ENCODE measurements around the gene PDE11A.
A peak's percentile ranks its signal among the peaks of the same experiment; 100 is the strongest.
"Not testable (repeated sequence)": the region's sequence is repeated elsewhere in the genome, so short reads cannot be mapped to it uniquely, and the experiment has no call there.

Gene PDE11A

DNA sequence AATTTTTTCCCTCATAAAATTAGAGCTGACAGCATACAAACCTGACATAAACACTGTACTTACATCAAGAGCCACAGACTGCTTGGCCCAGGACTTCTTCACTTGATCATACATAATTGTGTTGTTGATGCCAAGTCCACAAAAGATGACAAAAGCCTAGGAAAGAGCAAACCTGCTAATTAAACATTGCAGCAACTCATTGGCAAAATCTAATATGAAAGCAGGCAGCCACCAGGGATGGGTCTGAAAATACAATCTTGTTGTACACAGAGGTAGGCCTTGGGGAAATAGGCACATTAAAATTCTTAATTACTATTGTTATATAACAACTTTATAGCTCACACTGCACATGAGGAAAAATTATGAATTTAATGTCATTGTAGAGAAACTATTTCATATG is 255.8 kb downstream of the PDE11A start:
- no peak for DNase-seq (ENCODE audit: low spot score)

GRCh38 chr2:177812713-177813396 is 259.7 kb downstream of the PDE11A start:
- no peak for DNase-seq (ENCODE audit: low spot score)

GRCh38 chr2:177810906-177811305 is 261.7 kb downstream of the PDE11A start:
- DNase-seq (ENCODE audit: low spot score): no peak

DNA sequence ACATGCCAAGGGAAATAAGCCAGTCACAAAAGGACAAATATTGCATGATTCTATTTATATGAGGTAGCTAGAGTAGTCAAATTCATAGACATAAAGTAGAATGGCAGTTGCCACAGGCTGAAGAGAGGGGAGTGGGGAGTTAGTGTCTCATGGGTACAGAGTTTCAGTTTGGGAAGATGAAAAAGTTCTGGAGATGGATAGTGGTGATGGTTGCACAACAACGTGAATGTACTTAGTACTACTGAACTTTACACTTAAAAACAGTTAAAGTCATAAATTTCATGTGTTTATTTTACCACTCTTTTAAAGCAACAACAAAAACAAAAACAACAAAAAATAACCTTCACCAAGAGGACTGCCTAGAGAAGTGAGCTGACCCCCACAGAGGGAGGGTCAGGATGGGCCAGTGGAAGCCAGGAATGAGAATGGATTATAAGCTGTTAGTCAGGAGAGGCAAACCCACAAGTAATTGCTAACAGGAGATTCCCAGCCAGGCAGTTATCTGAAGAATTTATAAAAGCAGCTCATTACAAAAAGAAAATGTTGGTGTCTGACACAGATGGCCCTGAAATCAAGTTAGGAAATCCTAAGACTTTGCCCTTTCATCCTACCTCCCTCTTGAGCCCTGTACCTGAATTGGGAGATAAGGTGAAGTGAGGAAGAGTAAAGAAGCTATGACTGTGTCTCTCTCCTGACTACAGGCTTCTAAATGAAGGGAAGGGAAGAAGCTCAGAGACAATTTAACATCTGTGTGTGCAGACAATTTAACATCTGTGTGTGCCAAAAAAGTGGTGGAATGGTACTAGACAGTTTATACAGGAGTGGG is 263.4 kb downstream of the PDE11A start:
- no peak for DNase-seq (ENCODE audit: low spot score)

- no peak for DNase-seq (ENCODE audit: low spot score)
Measured at GRCh38 chr2:177806025-177806424, 266.6 kb downstream of the PDE11A start.

- peak; percentile 25 for DNase-seq (ENCODE audit: low spot score)
Measured at GRCh38 chr2:177799531-177799930, 273.0 kb downstream of the PDE11A start.

DNA sequence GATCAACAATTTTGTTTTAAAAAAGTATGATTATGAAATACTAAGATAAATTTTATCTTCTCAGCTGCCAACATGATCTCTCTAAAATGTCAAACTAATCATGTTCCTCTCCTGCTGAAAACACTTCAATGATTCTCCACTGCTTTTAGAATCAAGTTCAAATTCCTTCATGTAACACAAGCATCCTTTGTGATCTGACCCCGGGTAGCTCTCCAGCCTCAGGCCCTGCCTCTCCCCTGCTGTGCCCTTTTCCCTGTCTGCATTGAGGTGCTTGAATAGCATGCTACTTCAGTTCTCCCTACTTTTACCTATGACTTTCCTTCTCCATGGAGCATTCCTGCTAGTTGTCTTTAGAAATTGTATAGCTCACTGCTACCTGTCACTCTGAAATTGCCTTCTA is 274.8 kb downstream of the PDE11A start:
- peak; percentile 62 for DNase-seq (ENCODE audit: low spot score)

GRCh38 chr2:177796654-177797415 is 275.7 kb downstream of the PDE11A start:
- no peak for DNase-seq (ENCODE audit: low spot score)

DNA sequence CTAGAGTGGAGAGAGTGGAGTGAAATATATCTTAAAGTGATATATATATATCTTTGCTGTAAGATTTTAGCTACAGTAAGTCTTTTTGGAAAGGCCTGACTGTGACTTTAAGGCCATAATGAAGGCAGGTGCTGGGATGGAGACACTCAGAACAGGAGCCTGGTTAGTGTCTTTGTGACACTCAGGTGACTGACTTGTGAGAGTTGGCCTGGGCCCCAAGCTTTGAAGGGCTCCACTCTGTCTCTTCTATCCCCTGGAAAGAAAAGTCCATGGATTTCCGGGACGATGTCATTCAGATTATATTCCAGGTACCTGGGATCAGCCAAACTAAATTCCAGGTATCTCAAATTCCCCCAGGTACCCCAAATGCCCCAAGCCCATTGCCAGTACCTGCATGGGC is 276.6 kb downstream of the PDE11A start:
- DNase-seq (ENCODE audit: low spot score): no peak

GRCh38 chr2:177785143-177785542 is 287.4 kb downstream of the PDE11A start:
- DNase-seq (ENCODE audit: low spot score): not testable (repeated sequence)

GRCh38 chr2:177784745-177785067 is 287.9 kb downstream of the PDE11A start:
- DNase-seq (ENCODE audit: low spot score): no peak

GRCh38 chr2:177783835-177784744 is 288.5 kb downstream of the PDE11A start:
- DNase-seq (ENCODE audit: low spot score): no peak

DNA sequence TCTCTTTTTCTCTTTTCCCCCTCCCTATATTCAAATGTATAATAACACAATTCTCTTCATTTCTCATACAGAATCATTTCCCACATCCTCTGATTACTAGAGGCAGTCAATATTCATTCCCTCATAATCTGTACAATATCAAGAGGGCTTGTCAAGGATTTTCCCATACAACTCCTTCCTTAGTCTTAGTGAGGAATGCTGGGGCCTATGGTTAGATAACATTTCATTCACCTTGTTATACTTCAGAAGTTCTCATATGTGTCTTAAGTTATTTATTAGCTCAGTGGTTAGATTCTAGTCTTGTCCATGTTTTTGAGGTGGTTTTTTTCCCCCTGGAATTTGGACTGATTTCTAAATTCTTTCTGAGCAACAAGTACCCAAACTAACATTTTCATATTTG is 289.5 kb downstream of the PDE11A start:
- no peak for DNase-seq (ENCODE audit: low spot score)

DNA sequence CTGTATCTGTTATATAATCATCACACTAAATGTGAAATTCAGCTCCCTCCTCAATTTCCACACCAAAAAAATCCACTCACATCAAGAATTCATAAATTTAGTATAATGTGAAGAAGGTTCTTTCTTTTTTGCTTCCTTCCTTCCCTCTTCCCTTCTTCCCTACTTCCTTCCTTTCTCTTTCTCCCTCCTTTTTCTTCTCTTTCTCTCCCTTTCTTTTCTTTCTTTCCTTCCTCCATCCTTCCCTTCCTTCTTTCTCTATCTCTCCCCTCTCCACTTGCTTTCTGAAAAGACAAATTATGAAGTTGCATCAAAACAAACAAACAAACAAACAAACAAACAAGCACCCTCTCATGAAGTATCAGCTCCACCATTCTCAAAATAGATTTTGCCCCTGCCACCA is 290.0 kb downstream of the PDE11A start:
- no peak for DNase-seq (ENCODE audit: low spot score)

- no peak for DNase-seq (ENCODE audit: low spot score)
Measured at GRCh38 chr2:177778472-177778871, 294.1 kb downstream of the PDE11A start.

DNA sequence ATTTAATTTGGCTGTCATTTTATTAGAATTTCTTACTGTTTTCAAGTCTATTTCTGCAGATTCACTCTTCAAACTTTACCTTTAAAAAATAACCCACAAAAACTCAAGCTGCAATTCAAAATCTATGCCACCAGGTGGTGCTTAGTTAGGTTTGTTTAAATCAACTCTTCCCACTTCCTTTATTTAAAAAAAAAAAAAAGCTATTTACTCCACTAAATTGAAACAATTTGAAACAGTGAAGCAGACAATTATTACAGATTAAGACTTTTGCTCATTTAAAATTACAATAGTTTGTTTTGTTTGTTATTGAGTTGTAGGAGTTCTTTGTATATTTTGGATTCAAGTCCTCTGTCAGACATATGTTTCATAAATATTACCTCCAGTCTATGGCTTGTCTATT is 300.0 kb downstream of the PDE11A start:
- peak; percentile 20 for DNase-seq (ENCODE audit: low spot score)

- peak; percentile 80 for DNase-seq (ENCODE audit: low spot score)
Measured at GRCh38 chr2:177771191-177771590, 301.4 kb downstream of the PDE11A start.

GRCh38 chr2:177767768-177768167 is 304.8 kb downstream of the PDE11A start:
- no peak for DNase-seq (ENCODE audit: low spot score)

DNA sequence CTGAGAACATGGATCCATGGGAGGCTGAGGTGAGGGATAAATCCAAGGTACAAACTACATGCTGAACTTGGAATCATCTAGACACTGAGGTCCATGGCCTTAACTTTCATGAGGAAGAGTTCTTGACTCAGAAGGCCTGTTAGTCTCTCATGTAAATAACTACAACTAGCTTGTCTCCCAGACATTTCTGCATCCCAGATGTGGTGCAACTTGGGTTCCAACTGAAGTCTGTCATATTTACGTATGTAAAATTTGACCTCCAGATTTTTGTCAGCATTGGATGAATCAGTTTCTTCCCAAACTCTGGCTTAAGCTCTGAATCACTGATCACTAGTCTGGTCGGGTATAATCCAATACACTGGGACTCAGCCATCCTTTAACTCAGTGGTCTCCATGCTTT is 306.9 kb downstream of the PDE11A start:
- DNase-seq (ENCODE audit: low spot score): no peak

DNA sequence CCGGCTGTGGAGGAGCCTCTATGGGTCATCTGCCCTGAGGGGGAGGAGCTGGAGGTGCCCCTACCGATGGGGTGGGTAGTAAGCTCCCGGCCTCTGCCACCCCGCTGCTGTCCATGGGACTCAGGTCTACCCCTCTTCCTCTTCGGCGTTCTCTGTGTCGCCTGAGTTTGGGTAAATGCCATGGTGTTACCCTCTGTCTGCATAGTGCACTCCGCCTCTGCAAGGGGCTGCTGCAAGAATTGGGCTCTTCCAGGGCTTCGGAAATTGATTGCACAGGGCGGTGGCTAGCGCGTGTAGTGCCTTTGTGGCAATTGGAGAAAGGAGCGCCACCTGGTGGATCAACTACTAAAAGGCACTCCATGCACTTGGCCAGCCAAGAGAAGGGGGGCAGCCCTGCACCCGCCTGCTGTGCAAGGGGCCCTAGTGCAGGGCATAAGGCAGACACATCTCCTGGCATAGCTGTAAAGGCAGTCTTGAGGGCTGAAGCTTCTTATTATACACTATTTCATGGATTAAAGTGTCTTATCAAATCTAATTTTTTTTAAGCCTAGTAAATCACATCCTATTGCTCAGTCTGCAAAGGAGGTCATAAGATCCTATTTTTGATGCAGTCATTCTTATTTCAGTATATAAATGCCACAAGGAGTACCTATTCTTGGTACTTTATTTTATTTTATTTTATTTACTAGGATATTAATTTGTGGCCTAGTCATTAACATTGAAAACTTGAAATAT is 308.9 kb downstream of the PDE11A start:
- DNase-seq (ENCODE audit: low spot score): peak; percentile 44

- DNase-seq (ENCODE audit: low spot score): no peak
Measured at GRCh38 chr2:177759443-177759842, 313.1 kb downstream of the PDE11A start.

All from COLO829 (cell line).